Stomach (tissue), 9 donors: ENCODE measurements around the gene MRPS18A. TPM values are rescaled to one million over a fixed set of nuclear protein-coding genes. Genes with fewer than 3 reads are reported as not detected.

Experiments used
- DNase-seq, 2 donors: peaks; one replicate each; pipeline versions ENCODE4 v3.0.0 to v3.0.0-alpha.2; 2013 to 2019
- H3K27ac ChIP-seq, 5 donors: fragments of 200-600 bp in 4 of 5; sonication (generic) in 4 of 5; one replicate each; pipeline ENCODE4 v1.5.1; 2013 to 2019; ENCODE audit warnings: mild to moderate bottlenecking in 1 of 5, moderate library complexity in 1 of 5
- H3K27me3 ChIP-seq, 3 donors: fragments of 200-600 bp; sonication (generic); one replicate each; pipeline ENCODE4 v1.5.1; 2017 to 2019; ENCODE audit warnings: mixed run types in 1 of 3
- H3K36me3 ChIP-seq, 4 donors: fragments of 200-600 bp; sonication (generic); 1 replicate in 3 of 4; 2 replicates in 1 of 4; pipeline ENCODE4 v1.5.1; 2016 to 2019
- H3K4me1 ChIP-seq, 4 donors: fragments of 200-600 bp; sonication (generic); one replicate each; pipeline ENCODE4 v1.5.1; 2016 to 2019
- H3K4me3 ChIP-seq, 4 donors: fragments of 200-600 bp; sonication (generic) in 3 of 4; one replicate each; pipeline ENCODE4 v1.5.1; 2016 to 2019; ENCODE audit warnings: mild to moderate bottlenecking in 1 of 4
- H3K9me3 ChIP-seq, 4 donors: fragments of 200-600 bp; sonication (generic); one replicate each; pipeline ENCODE4 v1.5.1; 2016 to 2019
- EP300 ChIP-seq: sonication (generic); formaldehyde crosslinking; IDR thresholded peaks from one replicate; pipeline ENCODE4 v1.6.1; 2017; ENCODE audit warnings: antibody characterized with exemption
- POLR2A ChIP-seq, 4 donors: fragments of 450-650 bp; IDR thresholded peaks; one replicate each; pipeline ENCODE4 v1.6.1; 2016; ENCODE audit warnings: antibody characterized with exemption in 4 of 4, control low read depth in 2 of 4, mild to moderate bottlenecking in 1 of 4, moderate library complexity in 1 of 4
- POLR2AphosphoS5 ChIP-seq, 3 donors: sonication (generic); formaldehyde crosslinking; IDR thresholded peaks; one replicate each; pipeline ENCODE4 v1.6.1; 2016; ENCODE audit warnings: antibody characterized with exemption in 3 of 3
- WGBS, 5 donors: extraction: QIAGEN DNeasy Blood & Tissue Kit in 3 of 5; methylation state at CpG; one replicate each; pipeline versions ENCODE4 v1.1.5 to v1.1.7; 2013 to 2018; 5-methylcytosine and 5-hydroxymethylcytosine counted together
- intact Hi-C: fragments of 100-400 bp; cut with DNase I; formaldehyde crosslinking; loops from one replicate; pipeline ENCODE4 v1.15.1; 2023; ENCODE audit warnings: low total_unique reads
- polyA plus RNA-seq, 3 donors: library from polyadenylated mRNA; stranded (reverse); fragments of 200-250 nt; gene quantifications; one replicate each; pipeline ENCODE4 v1.2.3, GENCODE V29; 2013
- total RNA-seq, 5 donors: library from RNA; depleted of rRNA; stranded (reverse); fragments of >200 nt; gene quantifications; one replicate each; pipeline versions ENCODE4 v1.1.0 to v1.2.3, GENCODE V29; 2014 to 2016
- TF ChIP-seq, protein P1 (sequence below), 7 experiments: fragments of 450-650 bp in 4 of 7; fragments of 200-600 bp in 3 of 7; sonication (generic) in 3 of 7; IDR thresholded peaks; one replicate each; pipeline ENCODE4 v1.5.1; 2016 to 2019; ENCODE audit warnings: antibody characterized with exemption in 7 of 7, control low read depth in 2 of 7, mild to moderate bottlenecking in 1 of 7
- donor health status: healthy with polysubstance abuse.
- donor health status: Bipolar disorder and iron deficiency.
- donor health status: healthy.

The MRPS18A gene
- total and polyA plus RNA-seq, 8 donors = 1.7 to 111 (median 36.9) TPM

GRCh38 chr6:43720999-43721398, 33.4 kb upstream of the MRPS18A start:
- Histone ChIP-seq H3K27me3 (peaks cover 0 to 7% (median 0%) of the 10 kb centered on the region in 3 donors), H3K27ac (no peak overlapping the region), H3K4me1 (peaks cover 11 to 32% (median 23%) of the 10 kb centered on the region in 4 donors), H3K4me3 (no peak overlapping the region), H3K36me3 (no peaks in the 10 kb centered on the region), H3K9me3 (no peaks in the 10 kb centered on the region)
- TF ChIP-seq EP300 (no peak), POLR2A (IDR thresholded peaks at IDR 0.05) (no peak), POLR2AphosphoS5 (IDR thresholded peaks at IDR 0.05) (no peak)
- TF ChIP-seq, protein P1, sequence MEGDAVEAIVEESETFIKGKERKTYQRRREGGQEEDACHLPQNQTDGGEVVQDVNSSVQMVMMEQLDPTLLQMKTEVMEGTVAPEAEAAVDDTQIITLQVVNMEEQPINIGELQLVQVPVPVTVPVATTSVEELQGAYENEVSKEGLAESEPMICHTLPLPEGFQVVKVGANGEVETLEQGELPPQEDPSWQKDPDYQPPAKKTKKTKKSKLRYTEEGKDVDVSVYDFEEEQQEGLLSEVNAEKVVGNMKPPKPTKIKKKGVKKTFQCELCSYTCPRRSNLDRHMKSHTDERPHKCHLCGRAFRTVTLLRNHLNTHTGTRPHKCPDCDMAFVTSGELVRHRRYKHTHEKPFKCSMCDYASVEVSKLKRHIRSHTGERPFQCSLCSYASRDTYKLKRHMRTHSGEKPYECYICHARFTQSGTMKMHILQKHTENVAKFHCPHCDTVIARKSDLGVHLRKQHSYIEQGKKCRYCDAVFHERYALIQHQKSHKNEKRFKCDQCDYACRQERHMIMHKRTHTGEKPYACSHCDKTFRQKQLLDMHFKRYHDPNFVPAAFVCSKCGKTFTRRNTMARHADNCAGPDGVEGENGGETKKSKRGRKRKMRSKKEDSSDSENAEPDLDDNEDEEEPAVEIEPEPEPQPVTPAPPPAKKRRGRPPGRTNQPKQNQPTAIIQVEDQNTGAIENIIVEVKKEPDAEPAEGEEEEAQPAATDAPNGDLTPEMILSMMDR (IDR thresholded peaks at IDR 0.05) = no peak
- WGBS, 5 donors = 80 to 99% (median 92%) methylated on average over 4 of the region's 4 CpGs
- DNase-seq = no peak
- intact Hi-C loops = no loop called here

DNA sequence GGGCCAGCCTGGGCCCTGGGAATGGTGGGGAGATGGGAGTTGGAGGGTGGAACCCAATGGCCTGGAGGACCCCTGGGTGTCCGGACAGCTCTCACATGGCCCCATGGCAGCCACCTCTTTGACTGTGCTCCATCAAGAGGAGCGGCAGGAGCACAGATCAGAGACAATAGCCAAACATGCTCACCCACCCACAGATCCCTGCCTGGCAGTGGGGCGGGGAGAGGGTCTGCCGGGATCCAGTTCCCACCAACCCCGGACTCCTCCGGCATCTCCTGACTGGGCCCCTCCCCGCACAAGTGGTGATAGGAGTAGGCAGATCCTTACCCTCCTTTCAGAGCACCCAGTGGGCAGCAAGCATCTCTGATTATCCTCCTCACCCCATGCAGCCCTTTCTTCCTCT, 31.9 kb upstream of the MRPS18A start:
- WGBS, 5 donors = 80 to 93% (median 88%) methylated on average over 1 to 7 of the region's 7 CpGs
- Histone ChIP-seq H3K36me3 (no peaks in the 10 kb centered on the region), H3K4me3 (no peak overlapping the region), H3K27me3 (peaks cover 0 to 7% (median 0%) of the 10 kb centered on the region in 3 donors), H3K9me3 (no peaks in the 10 kb centered on the region), H3K27ac (peak overlapping the region in 1 of 5 donors; percentile 30), H3K4me1 (peaks cover 3 to 25% (median 24%) of the 10 kb centered on the region in 4 donors)
- intact Hi-C loops = no loop called here
- DNase-seq = no peak
- no peak for TF ChIP-seq EP300
- TF ChIP-seq POLR2AphosphoS5 (IDR thresholded peaks at IDR 0.05) = no peak
- no peak for TF ChIP-seq POLR2A (IDR thresholded peaks at IDR 0.05)
- TF ChIP-seq, protein P1 (IDR thresholded peaks at IDR 0.05) = no peak

DNA sequence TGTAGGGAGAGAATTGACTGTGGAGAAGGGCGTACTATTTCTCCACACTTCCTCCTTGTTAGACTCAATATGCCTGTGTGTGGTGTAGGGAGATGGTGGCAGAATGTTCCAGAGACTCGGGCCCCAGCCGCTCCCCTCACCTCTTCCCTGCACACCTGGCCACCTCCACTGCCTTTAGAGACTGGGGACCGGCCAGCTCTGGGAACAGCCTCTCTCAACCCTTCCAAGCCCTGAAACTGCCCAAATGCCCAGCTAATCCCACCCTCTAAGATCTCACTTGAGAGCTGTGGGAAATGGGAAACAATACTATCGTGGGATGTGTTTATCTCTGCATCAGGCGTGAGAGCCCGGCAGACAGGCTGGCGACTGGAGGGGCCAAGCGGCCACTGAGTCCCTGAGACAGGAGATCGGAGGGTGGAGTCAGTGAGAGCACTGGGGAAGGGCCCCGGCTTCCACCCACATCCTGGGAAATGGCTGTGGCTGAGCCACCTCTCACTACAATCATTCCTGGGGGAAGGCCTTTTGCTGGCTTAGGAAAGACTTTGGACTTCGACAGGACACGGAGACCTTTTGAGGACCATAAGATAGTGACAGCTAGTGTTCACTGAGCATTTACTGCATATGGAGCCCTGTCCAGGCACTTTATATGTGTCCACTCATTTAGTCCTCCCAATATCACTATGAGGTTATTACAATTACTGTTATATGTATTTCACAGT, 31.0 kb upstream of the MRPS18A start:
- peak overlapping the region in 2 of 5 donors; percentile 30 to 33 for H3K27ac ChIP-seq
- 75 to 84% (median 80%) methylated on average over 9 to 13 of the region's 13 CpGs for WGBS, 5 donors

GRCh38 chr6:43717822-43718221, 30.2 kb upstream of the MRPS18A start:
- peaks cover 0 to 18% (median 15%) of the 10 kb centered on the region in 4 donors for H3K4me1 ChIP-seq
- peak overlapping the region in 3 of 5 donors; percentile 27 to 43 (median 33) for H3K27ac ChIP-seq
- no peak overlapping the region for H3K4me3 ChIP-seq
- DNase-seq = no peak
- TF ChIP-seq, protein P1 (IDR thresholded peaks at IDR 0.05) = no peak
- TF ChIP-seq POLR2A (IDR thresholded peaks at IDR 0.05) = no peak
- no peak for TF ChIP-seq EP300
- TF ChIP-seq POLR2AphosphoS5 (IDR thresholded peaks at IDR 0.05) = no peak
- H3K36me3 ChIP-seq = no peaks in the 10 kb centered on the region
- no peaks in the 10 kb centered on the region for H3K9me3 ChIP-seq
- H3K27me3 ChIP-seq = peaks cover 0 to 7% (median 0%) of the 10 kb centered on the region in 3 donors
- intact Hi-C loops = no loop called here
- 65 to 77% (median 73%) methylated on average over 9 to 12 of the region's 12 CpGs for WGBS, 5 donors

More for the DNA sequence above, 31.0 kb upstream of the MRPS18A start:
- intact Hi-C loops = no loop called here
- TF ChIP-seq POLR2AphosphoS5 (IDR thresholded peaks at IDR 0.05) (no peak), POLR2A (IDR thresholded peaks at IDR 0.05) (no peak), EP300 (no peak)
- TF ChIP-seq, protein P1 (IDR thresholded peaks at IDR 0.05) = no peak
- no peak for DNase-seq
- Histone ChIP-seq H3K27me3 (peaks cover 0 to 7% (median 0%) of the 10 kb centered on the region in 3 donors), H3K4me1 (peaks cover 0 to 18% (median 17%) of the 10 kb centered on the region in 4 donors), H3K9me3 (no peaks in the 10 kb centered on the region), H3K36me3 (no peaks in the 10 kb centered on the region), H3K4me3 (no peak overlapping the region)
